Measurements from ENCODE around the gene TPP1. TPM values are rescaled to one million over a fixed set of nuclear protein-coding genes. Genes with fewer than 3 reads are reported as not detected.

The TPP1 gene
- total RNA-seq, 2 donors from 2014 or later = 75.7 to 172 TPM

DNA sequence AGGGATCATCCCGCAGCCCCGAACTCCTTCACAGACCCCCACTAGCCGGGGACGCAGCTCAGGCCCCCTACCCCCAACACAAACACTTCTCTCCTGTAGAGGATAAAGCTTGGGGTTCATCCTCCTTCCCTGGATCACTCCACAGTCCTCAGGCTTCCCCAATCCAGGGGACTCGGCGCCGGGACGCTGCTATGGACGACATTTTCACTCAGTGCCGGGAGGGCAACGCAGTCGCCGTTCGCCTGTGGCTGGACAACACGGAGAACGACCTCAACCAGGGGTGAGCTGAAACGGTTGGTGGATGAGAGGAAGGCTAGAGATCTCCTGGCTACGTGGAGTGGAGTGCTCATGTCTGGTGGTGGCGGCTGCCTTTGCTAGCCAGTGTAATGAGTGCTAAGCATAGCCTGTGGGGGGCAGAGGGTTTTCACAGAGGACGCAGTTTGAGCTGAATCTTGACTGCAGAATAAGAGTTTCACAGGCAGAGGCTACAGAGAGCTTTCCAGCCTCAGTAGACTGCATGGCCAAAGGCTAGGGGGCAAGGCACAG is 15.1 kb downstream of the TPP1 start:
- no peaks in the 10 kb centered on the region for H3K9me3 Mint-ChIP-seq
- H3K27ac Mint-ChIP-seq = no peak overlapping the region
- no peaks in the 10 kb centered on the region for H3K27me3 Mint-ChIP-seq
- ATAC-seq (replicated peaks) = peak; percentile 52
- H3K4me3 Mint-ChIP-seq = no peak overlapping the region
- H3K36me3 Mint-ChIP-seq (ENCODE audit: low read depth) = peaks cover 45% of the 10 kb centered on the region
- peaks cover 16% of the 10 kb centered on the region for H3K4me1 Mint-ChIP-seq

DNA sequence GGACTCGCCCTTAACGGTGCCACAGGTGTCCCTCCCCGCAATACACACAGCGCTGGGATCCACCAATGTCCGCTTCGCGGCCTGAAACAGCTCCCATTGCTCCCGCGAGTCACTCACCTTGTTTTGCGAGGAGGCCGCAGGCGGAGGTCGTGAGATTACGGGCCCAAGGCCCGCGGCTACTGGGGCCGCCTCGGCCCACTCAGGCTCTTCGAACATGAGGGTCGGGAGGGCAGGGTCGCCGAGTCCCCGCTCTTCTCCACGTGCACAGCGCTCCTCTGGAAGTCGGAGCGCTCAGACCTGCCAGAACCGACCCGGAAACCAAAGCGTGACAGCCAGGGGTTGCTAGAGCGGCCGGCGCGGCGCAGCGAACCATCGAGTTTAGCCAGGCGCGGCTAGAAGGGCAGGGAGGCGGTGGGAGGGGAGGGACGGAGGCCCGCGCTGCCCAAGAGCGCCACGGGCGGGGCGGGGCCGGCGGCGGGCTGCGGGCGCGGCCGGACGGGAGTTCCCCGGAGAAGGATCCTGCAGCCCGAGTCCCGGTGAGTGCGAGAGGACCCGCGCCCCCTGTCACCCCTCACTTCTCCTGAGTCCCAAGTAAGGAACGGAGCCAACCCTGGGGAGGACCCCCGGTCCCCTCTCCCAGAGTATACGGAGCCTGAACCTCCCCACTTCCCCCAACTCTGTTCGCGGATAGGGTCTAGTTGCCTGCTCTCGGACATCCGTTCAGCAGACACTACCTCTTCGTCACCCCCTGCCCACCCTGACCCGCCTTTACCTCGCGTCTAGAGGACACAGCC is 15.7 kb downstream of the TPP1 start, which contains the start of the genes ILK and RRP8:
TSS of gene ILK (plus strand) at position 488 of the 794 bp plus-strand sequence. CDS start 498 bp downstream, outside the sequence.
TSS of gene RRP8 (minus strand) at position 330 of the 794 bp plus-strand sequence. CDS start at position 216, 114 bp downstream.
- Mint-ChIP-seq H3K4me3 (no peak within 1 kb of the TSS), H3K27ac (no peak within 1 kb of the TSS), H3K4me1 (peaks cover 16% of the 10 kb centered on the region), H3K27me3 (no peaks in the 10 kb centered on the region), H3K36me3 (ENCODE audit: low read depth) (peaks cover 45% of the 10 kb centered on the region), H3K9me3 (no peaks in the 10 kb centered on the region)
- peak; percentile 68 for ATAC-seq (replicated peaks)

DNA sequence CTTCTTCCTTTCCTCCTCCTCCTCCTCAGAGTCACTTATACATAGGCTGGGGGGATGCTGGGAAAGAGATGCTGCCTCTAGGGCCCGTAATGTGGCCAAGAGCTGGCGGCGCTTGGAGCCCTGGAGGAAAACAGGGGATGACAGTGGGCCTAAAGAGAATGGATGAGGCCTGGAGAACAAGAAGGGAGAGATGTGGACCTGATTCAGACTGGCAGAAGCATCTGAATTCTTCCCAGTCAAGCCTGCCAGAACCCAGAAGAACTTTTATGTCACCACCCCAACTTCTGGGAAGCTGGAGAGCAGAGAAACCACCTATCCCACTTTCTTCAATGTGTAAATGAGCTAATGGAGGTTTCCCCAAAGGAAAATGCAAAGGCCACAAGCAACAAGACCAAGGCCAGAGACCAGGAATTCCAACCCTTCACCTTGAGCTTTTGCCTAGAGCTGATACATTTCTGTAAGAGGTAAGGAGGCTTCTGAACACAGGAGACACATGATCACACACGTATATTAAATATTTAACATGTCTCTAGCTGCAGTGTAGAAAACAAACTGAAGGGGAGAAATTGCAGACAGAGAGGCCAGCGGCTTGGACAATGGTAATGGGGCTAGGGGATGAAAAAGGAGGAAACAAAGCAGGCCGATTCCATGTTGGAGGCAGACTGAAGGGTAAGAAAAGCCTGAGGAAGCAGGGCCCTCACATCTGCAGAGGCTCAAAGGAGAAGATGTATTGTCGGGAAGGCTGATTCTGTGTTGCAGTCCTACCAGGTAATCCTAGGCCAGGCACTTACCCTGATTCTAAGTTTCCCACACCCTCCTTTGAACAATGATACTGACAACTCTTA is 16.9 kb downstream of the TPP1 start:
- Mint-ChIP-seq H3K36me3 (ENCODE audit: low read depth) (peaks cover 45% of the 10 kb centered on the region), H3K9me3 (no peaks in the 10 kb centered on the region), H3K4me3 (no peak overlapping the region), H3K4me1 (peaks cover 20% of the 10 kb centered on the region), H3K27ac (no peak overlapping the region), H3K27me3 (no peaks in the 10 kb centered on the region)
- no peak for ATAC-seq (replicated peaks)

DNA sequence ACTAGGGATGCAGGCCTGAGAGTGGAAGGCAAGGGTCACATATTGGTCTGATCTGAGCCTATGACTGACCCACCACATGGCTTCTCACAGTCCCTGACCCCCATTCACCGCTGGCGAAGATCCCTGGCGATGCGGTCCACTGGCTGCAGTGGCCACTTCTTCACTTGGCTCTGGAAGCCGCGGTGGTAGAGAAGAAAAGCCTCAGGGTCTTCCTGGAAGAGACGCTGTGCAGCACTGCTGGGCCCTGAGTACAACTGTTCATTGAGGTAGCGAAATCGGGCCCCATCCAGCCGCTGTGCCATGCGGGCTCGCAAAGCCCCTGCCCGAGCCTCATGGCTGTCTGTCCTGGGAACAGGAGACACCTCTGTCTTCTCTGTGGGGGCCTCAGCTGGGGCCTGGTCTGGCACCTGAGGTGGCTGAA is 18.2 kb downstream of the TPP1 start:
- no peak for ATAC-seq (replicated peaks)
- Mint-ChIP-seq H3K4me3 (no peak overlapping the region), H3K27me3 (no peaks in the 10 kb centered on the region), H3K9me3 (no peaks in the 10 kb centered on the region), H3K27ac (no peak overlapping the region), H3K36me3 (ENCODE audit: low read depth) (peaks cover 46% of the 10 kb centered on the region), H3K4me1 (peaks cover 13% of the 10 kb centered on the region)

DNA sequence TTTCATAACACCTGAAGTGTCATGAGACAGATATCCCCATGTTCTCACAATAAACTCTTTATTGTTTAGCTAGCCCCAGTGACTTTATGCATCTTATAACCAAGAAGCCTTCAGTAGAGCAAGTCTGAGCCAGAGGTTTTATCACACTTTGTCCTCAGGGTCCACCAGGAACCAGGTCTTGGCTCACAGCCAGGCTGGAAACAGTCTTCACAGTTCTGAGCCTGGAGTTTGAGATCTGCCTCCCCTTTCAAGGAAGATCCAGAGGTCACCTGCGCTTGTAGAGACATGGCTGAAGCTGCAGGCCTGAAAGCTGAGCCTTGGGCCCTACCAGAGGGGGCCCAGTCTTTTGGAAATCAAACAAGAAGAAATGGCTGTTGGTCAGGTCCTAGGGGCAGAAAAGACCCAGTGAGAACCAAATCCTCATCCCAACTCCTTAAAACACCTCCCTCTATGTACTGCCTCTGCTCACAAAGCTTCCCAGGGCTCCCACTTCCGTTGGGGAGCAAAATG is 19.3 kb downstream of the TPP1 start:
- peaks cover 13% of the 10 kb centered on the region for H3K4me1 Mint-ChIP-seq
- ATAC-seq (replicated peaks) = no peak
- H3K27me3 Mint-ChIP-seq = no peaks in the 10 kb centered on the region
- no peak overlapping the region for H3K27ac Mint-ChIP-seq
- H3K4me3 Mint-ChIP-seq = no peak overlapping the region
- H3K9me3 Mint-ChIP-seq = no peaks in the 10 kb centered on the region
- peaks cover 52% of the 10 kb centered on the region for H3K36me3 Mint-ChIP-seq (ENCODE audit: low read depth)

DNA sequence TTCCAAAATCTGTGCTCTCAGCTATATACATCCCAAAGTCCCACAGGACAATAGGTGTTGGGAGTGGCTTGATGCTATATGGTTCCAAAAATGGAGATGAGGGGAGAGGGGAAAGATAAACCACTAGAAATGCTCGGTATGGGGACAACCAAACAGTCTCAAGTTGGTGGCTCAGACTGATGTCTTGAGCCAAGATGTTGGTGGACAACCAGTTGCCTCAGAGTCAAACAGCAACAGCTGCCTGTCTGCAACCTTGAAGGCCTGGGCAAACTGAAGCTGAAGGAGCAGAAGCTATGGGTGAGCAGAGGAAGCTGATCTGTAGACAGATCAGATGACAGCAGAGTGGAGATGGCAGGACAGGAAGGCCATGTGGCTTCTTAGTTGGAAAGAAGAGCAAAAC is 19.8 kb downstream of the TPP1 start:
- Mint-ChIP-seq H3K4me1 (peaks cover 16% of the 10 kb centered on the region), H3K27me3 (no peaks in the 10 kb centered on the region), H3K27ac (peak overlapping the region; percentile 41), H3K4me3 (no peak overlapping the region), H3K36me3 (ENCODE audit: low read depth) (peaks cover 56% of the 10 kb centered on the region), H3K9me3 (no peaks in the 10 kb centered on the region)
- no peak for ATAC-seq (replicated peaks)

- H3K36me3 Mint-ChIP-seq (ENCODE audit: low read depth) = peaks cover 64% of the 10 kb centered on the region
- H3K9me3 Mint-ChIP-seq = no peaks in the 10 kb centered on the region
- ATAC-seq (replicated peaks) = no peak
- H3K27me3 Mint-ChIP-seq = no peaks in the 10 kb centered on the region
- peak overlapping the region; percentile 41 for H3K27ac Mint-ChIP-seq
- H3K4me3 Mint-ChIP-seq = no peak overlapping the region
- peaks cover 21% of the 10 kb centered on the region for H3K4me1 Mint-ChIP-seq
Observed at GRCh38 chr11:6598555-6598954, 20.7 kb downstream of the TPP1 start.

DNA sequence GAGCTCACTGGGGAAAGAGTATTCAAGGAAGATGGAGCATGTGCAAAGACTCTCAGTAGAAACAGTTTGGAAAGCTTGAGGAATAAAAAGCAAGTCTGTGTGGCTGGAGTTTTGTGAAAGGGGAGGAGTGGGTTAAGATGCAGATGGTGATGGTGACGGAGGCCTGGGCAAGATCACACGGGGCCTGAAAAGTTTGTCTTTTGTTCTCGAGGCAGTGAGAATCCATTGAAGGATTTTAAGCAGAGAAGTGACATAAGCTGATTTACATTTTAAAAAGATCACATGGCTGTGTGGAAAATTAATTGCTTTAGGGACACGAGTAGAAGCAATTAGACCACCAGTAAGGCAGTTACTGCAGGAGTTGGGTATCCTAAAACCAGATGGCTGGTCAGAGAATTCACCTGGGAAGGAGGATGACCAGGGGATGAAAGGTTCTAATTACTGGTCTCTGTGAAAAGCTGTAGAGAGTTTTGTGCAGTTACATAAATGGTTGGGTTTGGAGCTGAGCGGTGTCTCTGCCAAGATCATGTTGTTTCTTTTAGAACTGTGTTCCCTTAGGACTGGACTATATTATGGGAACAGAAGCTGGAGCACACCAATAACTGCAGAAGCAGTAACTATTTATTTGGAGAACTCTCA is 22.9 kb downstream of the TPP1 start:
- peak overlapping the region; percentile 26 for H3K27ac Mint-ChIP-seq
- no peaks in the 10 kb centered on the region for H3K27me3 Mint-ChIP-seq
- H3K4me3 Mint-ChIP-seq = no peak overlapping the region
- peaks cover 86% of the 10 kb centered on the region for H3K36me3 Mint-ChIP-seq (ENCODE audit: low read depth)
- no peaks in the 10 kb centered on the region for H3K9me3 Mint-ChIP-seq
- peaks cover 21% of the 10 kb centered on the region for H3K4me1 Mint-ChIP-seq
- no peak for ATAC-seq (replicated peaks)

- no peak for ATAC-seq (replicated peaks)
- peaks cover 21% of the 10 kb centered on the region for H3K4me1 Mint-ChIP-seq
- H3K27ac Mint-ChIP-seq = peak overlapping the region; percentile 15
Observed at GRCh38 chr11:6594142-6594768, 25.0 kb downstream of the TPP1 start.

GRCh38 chr11:6588018-6588417 is 31.2 kb downstream of the TPP1 start:
- H3K4me1 Mint-ChIP-seq = peaks cover 4% of the 10 kb centered on the region
- H3K27me3 Mint-ChIP-seq = no peaks in the 10 kb centered on the region
- H3K27ac Mint-ChIP-seq = peak overlapping the region; percentile 61
- ATAC-seq (replicated peaks) = no peak
- H3K9me3 Mint-ChIP-seq = peaks cover 16% of the 10 kb centered on the region
- H3K36me3 Mint-ChIP-seq (ENCODE audit: low read depth) = peaks cover 69% of the 10 kb centered on the region
- H3K4me3 Mint-ChIP-seq = no peak overlapping the region

More at GRCh38 chr11:6594142-6594768, 25.0 kb downstream of the TPP1 start:
- Mint-ChIP-seq H3K9me3 (no peaks in the 10 kb centered on the region), H3K36me3 (ENCODE audit: low read depth) (peaks cover 90% of the 10 kb centered on the region), H3K4me3 (no peak overlapping the region), H3K27me3 (no peaks in the 10 kb centered on the region)

GRCh38 chr11:6587360-6587953 is 31.8 kb downstream of the TPP1 start:
- peaks cover 18% of the 10 kb centered on the region for H3K9me3 Mint-ChIP-seq
- H3K4me1 Mint-ChIP-seq = peaks cover 4% of the 10 kb centered on the region
- H3K36me3 Mint-ChIP-seq (ENCODE audit: low read depth) = peaks cover 68% of the 10 kb centered on the region
- H3K27ac Mint-ChIP-seq = peak overlapping the region; percentile 61
- H3K27me3 Mint-ChIP-seq = no peaks in the 10 kb centered on the region
- H3K4me3 Mint-ChIP-seq = no peak overlapping the region
- no peak for ATAC-seq (replicated peaks)

- H3K4me3 Mint-ChIP-seq = no peak overlapping the region
- no peak for ATAC-seq (replicated peaks)
- peaks cover 18% of the 10 kb centered on the region for H3K9me3 Mint-ChIP-seq
Observed at GRCh38 chr11:6586434-6587359, 32.5 kb downstream of the TPP1 start.

More at GRCh38 chr11:6586434-6587359, 32.5 kb downstream of the TPP1 start:
- Mint-ChIP-seq H3K27me3 (no peaks in the 10 kb centered on the region), H3K36me3 (ENCODE audit: low read depth) (peaks cover 67% of the 10 kb centered on the region), H3K4me1 (peaks cover 4% of the 10 kb centered on the region), H3K27ac (no peak overlapping the region)
